Natural killer cell (primary cell): ENCODE results near the gene KRTAP10-1. TPM values are rescaled to one million over a fixed set of nuclear protein-coding genes. Genes with fewer than 3 reads are reported as not detected.

Source experiments
- ATAC-seq, 3 donors: fragments of 150-1000 bp in 2 of 3; fragments of 200-7000 bp in 1 of 3; cut with Tn5 transposase; 1 replicate in 1 of 3; 2 replicates in 2 of 3; pipeline ENCODE4 v1.10.0; 2021; ENCODE audit warnings: mild to moderate bottlenecking in 2 of 3, moderate library complexity in 2 of 3
- DNase-seq, 2 donors: peaks; one replicate each; pipeline versions ENCODE4 v3.0.0 to v3.0.0-alpha.2; 2013 to 2021; ENCODE audit warnings: mixed read lengths in 1 of 2
- H3K27ac ChIP-seq: one replicate; pipeline ENCODE4 v1.5.1; 2013; ENCODE audit warnings: mild to moderate bottlenecking, low read length
- H3K27me3 ChIP-seq: one replicate; pipeline ENCODE4 v1.6.1; 2013; ENCODE audit warnings: low read length; ENCODE audit not compliant: control insufficient read depth, insufficient read depth
- H3K36me3 ChIP-seq: one replicate; pipeline ENCODE4 v1.6.1; 2013; ENCODE audit warnings: low read length; ENCODE audit not compliant: control insufficient read depth, insufficient read depth
- H3K4me1 ChIP-seq: one replicate; pipeline ENCODE4 v1.6.1; 2013; ENCODE audit warnings: low read length; ENCODE audit not compliant: control insufficient read depth, insufficient read depth
- H3K4me3 ChIP-seq: one replicate; pipeline ENCODE4 v1.5.1; 2013; ENCODE audit warnings: low read length
- H3K9me3 ChIP-seq: one replicate; pipeline ENCODE4 v1.6.1; 2013; ENCODE audit warnings: low read length; ENCODE audit not compliant: control insufficient read depth, insufficient read depth
- H3K27ac Mint-ChIP-seq, 2 donors: one replicate each; pipeline ENCODE4 v1.8.0; 2022; ENCODE audit warnings: mild to moderate bottlenecking in 2 of 2, mixed read lengths in 2 of 2, moderate library complexity in 1 of 2
- H3K27me3 Mint-ChIP-seq, 2 donors: one replicate each; pipeline ENCODE4 v1.8.0; 2022; ENCODE audit warnings: low read depth in 2 of 2, mixed read lengths in 2 of 2
- H3K36me3 Mint-ChIP-seq: one replicate; pipeline ENCODE4 v1.8.0; 2022; ENCODE audit warnings: mixed read lengths
- H3K4me1 Mint-ChIP-seq, 2 donors: one replicate each; pipeline ENCODE4 v1.8.0; 2022; ENCODE audit warnings: mixed read lengths in 2 of 2
- H3K4me3 Mint-ChIP-seq: one replicate; pipeline ENCODE4 v1.8.0; 2022; ENCODE audit warnings: mild to moderate bottlenecking, moderate library complexity, mixed read lengths
- H3K9me3 Mint-ChIP-seq, 2 donors: one replicate each; pipeline ENCODE4 v1.8.0; 2022; ENCODE audit warnings: mixed read lengths in 2 of 2
- CTCF ChIP-seq: fragments of 200-600 bp; IDR thresholded peaks from one replicate; pipeline ENCODE4 v1.8.0; 2022; ENCODE audit warnings: antibody characterized with exemption
- WGBS: methylation state at CpG from one replicate; pipeline ENCODE4 v1.1.7; 2013; ENCODE audit warnings: missing lambda C conversion rate; ENCODE audit not compliant: insufficient coverage; 5-methylcytosine and 5-hydroxymethylcytosine counted together
- intact Hi-C: fragments of 100-400 bp; cut with micrococcal nuclease; formaldehyde crosslinking; loops from one replicate; pipeline ENCODE4 v1.14.2; 2022
- total RNA-seq, 4 donors: library from RNA; stranded (reverse); fragments of 120-200 nt in 1 of 4; gene quantifications; one replicate each; pipeline versions ENCODE4 v1.2.3 to v1.2.4, GENCODE V29; 2013 to 2022

The KRTAP10-1 gene
- total RNA-seq, 3 donors from 2014 or later (not counting 1 experiment from before 2014, with no cell fraction given) = not detected

GRCh38 chr21:44520326-44521300 lies 19.4 kb downstream of the KRTAP10-1 start:
- no peak overlapping the region for H3K4me3 Mint-ChIP-seq
- ATAC-seq (no peak), DNase-seq (no peak)
- H3K27me3 Mint-ChIP-seq = peaks cover 3 to 6% of the 10 kb centered on the region in 2 donors
- no peak for TF ChIP-seq CTCF
- 89% methylated on average over 30 of the region's 31 CpGs for WGBS
- no peaks in the 10 kb centered on the region for H3K27me3 ChIP-seq
- H3K27ac Mint-ChIP-seq = no peak overlapping the region
- H3K36me3 ChIP-seq = no peaks in the 10 kb centered on the region
- H3K36me3 Mint-ChIP-seq = no peaks in the 10 kb centered on the region
- H3K9me3 Mint-ChIP-seq = no peaks in the 10 kb centered on the region
- H3K9me3 ChIP-seq = no peaks in the 10 kb centered on the region
- H3K4me1 ChIP-seq = no peaks in the 10 kb centered on the region
- H3K4me1 Mint-ChIP-seq = peaks cover 5 to 6% of the 10 kb centered on the region in 2 donors
- no peak overlapping the region for H3K27ac ChIP-seq
- H3K4me3 ChIP-seq = no peak overlapping the region
- intact Hi-C loops = no loop called here

DNA sequence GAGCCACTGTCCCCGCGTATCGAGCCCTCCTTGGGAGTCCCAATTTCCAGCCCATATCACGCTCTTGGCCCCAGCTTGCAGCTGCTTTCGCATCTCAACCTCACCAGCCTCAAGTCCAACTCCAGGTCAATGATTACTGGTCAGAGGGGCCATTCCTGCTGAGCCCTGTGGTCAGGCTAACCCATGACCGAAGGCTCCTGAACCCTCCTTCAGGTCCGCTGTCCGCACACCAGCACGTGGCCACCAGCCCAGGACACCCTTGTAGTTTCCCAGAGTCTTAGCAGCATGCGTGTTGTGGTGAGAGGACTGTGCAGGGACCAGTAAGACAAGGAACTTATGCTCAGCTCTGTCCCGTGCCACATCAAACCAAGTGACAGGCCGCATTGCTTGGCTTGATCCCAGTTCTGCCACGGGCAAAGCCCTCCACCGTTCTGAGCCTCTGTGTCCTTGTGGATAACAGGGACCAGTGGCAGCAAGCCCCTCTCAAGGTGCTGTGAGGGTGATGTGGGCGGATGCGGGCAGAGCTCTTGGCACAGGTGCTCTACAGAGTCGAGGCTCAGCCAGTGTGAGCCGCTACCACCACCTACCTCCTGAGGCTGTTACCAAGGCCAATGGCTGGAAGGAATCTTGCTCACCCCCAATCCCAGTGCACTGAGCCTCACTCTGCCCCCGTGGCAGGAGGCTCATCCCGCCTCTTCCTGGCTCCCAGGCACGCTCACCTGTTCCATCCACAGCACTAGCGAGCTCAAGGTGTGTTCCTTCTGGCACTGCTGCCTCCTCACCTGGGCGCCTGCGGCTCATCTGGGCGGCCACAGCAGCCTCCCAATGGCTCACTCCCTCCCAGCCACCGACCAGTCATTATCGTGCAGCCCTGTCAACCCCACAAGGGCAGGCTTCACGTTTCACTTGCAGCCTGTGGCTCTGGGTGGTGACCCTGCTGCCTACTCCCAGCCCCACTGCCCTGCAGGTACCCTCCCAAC lies 20.4 kb downstream of the KRTAP10-1 start:
- Mint-ChIP-seq H3K4me1 (peaks cover 5 to 6% of the 10 kb centered on the region in 2 donors), H3K27ac (no peak overlapping the region), H3K36me3 (no peaks in the 10 kb centered on the region), H3K4me3 (no peak overlapping the region), H3K9me3 (no peaks in the 10 kb centered on the region), H3K27me3 (peaks cover 3 to 6% of the 10 kb centered on the region in 2 donors)
- Histone ChIP-seq H3K4me3 (no peak overlapping the region), H3K36me3 (no peaks in the 10 kb centered on the region), H3K27ac (no peak overlapping the region), H3K27me3 (no peaks in the 10 kb centered on the region), H3K4me1 (no peaks in the 10 kb centered on the region), H3K9me3 (no peaks in the 10 kb centered on the region)
- ATAC-seq = no peak
- intact Hi-C loops = no loop called here
- TF ChIP-seq CTCF = no peak
- DNase-seq = no peak
- WGBS = 88% methylated on average over 28 of the region's 28 CpGs

- Mint-ChIP-seq H3K4me3 (no peak overlapping the region), H3K9me3 (no peaks in the 10 kb centered on the region), H3K27ac (no peak overlapping the region), H3K4me1 (peaks cover 5 to 6% of the 10 kb centered on the region in 2 donors), H3K36me3 (no peaks in the 10 kb centered on the region), H3K27me3 (peaks cover 3 to 6% of the 10 kb centered on the region in 2 donors)
- no peak overlapping the region for H3K4me3 ChIP-seq
- H3K27me3 ChIP-seq = no peaks in the 10 kb centered on the region
- H3K4me1 ChIP-seq = no peaks in the 10 kb centered on the region
- no peak for TF ChIP-seq CTCF
- no peak overlapping the region for H3K27ac ChIP-seq
- DNase-seq = no peak
- H3K36me3 ChIP-seq = no peaks in the 10 kb centered on the region
- H3K9me3 ChIP-seq = no peaks in the 10 kb centered on the region
- intact Hi-C loops = no loop called here
- ATAC-seq = no peak
- 86% methylated on average over 12 of the region's 12 CpGs for WGBS
Measured at GRCh38 chr21:44518686-44519085, 21.3 kb downstream of the KRTAP10-1 start.
